Spleen (tissue), 11 donors: ENCODE results near the gene GNGT2. TPM values are rescaled to one million over a fixed set of nuclear protein-coding genes. Genes with fewer than 3 reads are reported as not detected.

Experiments
- DNase-seq: peaks from one replicate; pipeline ENCODE4 v3.0.0-alpha.2; 2020
- H3K27ac ChIP-seq, 8 donors: fragments of 200-600 bp; sonication (generic) in 7 of 8; 1 replicate in 4 of 8; 2 replicates in 4 of 8; pipeline versions ENCODE4 v1.5.0 to v1.8.0; 2016 to 2021; ENCODE audit warnings: inconsistent platforms in 4 of 8, mild to moderate bottlenecking in 4 of 8, moderate library complexity in 1 of 8
- H3K27me3 ChIP-seq, 7 donors: fragments of 200-600 bp; sonication (generic) in 6 of 7; replicated peaks in 1 of 7; 1 replicate in 4 of 7; 2 replicates in 3 of 7; pipeline versions ENCODE4 v1.5.0 to v1.8.0; 2016 to 2021; ENCODE audit warnings: inconsistent platforms in 3 of 7, mild to moderate bottlenecking in 1 of 7
- H3K36me3 ChIP-seq, 6 donors: fragments of 200-600 bp; sonication (generic) in 5 of 6; 1 replicate in 4 of 6; 2 replicates in 2 of 6; pipeline versions ENCODE4 v1.5.0 to v1.8.0; 2016 to 2021; ENCODE audit warnings: inconsistent platforms in 2 of 6
- H3K4me1 ChIP-seq, 6 donors: fragments of 200-600 bp; sonication (generic) in 5 of 6; 1 replicate in 3 of 6; 2 replicates in 3 of 6; pipeline versions ENCODE4 v1.5.0 to v1.8.0; 2016 to 2021; ENCODE audit warnings: inconsistent platforms in 3 of 6
- H3K4me3 ChIP-seq, 8 donors: fragments of 200-600 bp; sonication (generic) in 7 of 8; 1 replicate in 4 of 8; 2 replicates in 4 of 8; pipeline versions ENCODE4 v1.5.0 to v1.8.0; 2016 to 2021; ENCODE audit warnings: inconsistent platforms in 4 of 8, mild to moderate bottlenecking in 4 of 8, moderate library complexity in 2 of 8
- H3K9me3 ChIP-seq, 8 donors: fragments of 200-600 bp; sonication (generic) in 7 of 8; 1 replicate in 4 of 8; 2 replicates in 4 of 8; pipeline versions ENCODE4 v1.5.0 to v1.8.0; 2016 to 2021; ENCODE audit warnings: inconsistent platforms in 4 of 8
- POLR2A ChIP-seq, 3 donors: fragments of 450-650 bp; IDR thresholded peaks; one replicate each; pipeline ENCODE4 v1.5.1; 2017; ENCODE audit warnings: antibody characterized with exemption in 3 of 3, mild to moderate bottlenecking in 1 of 3
- POLR2AphosphoS5 ChIP-seq, 3 donors: sonication (generic); formaldehyde crosslinking; IDR thresholded peaks; one replicate each; pipeline ENCODE4 v1.5.1; 2017; ENCODE audit warnings: antibody characterized with exemption in 3 of 3
- WGBS, 5 donors: extraction: QIAGEN DNeasy Blood & Tissue Kit in 3 of 5; methylation state at CpG; one replicate each; pipeline versions ENCODE4 v1.1.5 to v1.1.7; 2013 to 2018; 5-methylcytosine and 5-hydroxymethylcytosine counted together
- intact Hi-C: fragments of 100-400 bp; cut with DNase I; formaldehyde crosslinking; loops from one replicate; pipeline ENCODE4 v1.15.0; 2023; ENCODE audit warnings: low total_unique reads
- polyA plus RNA-seq, 3 donors: library from polyadenylated mRNA; stranded (reverse); fragments of 200-250 nt; gene quantifications; one replicate each; pipeline ENCODE4 v1.2.1, GENCODE V29; 2013
- total RNA-seq, 7 donors: library from RNA; depleted of rRNA in 3 of 7; stranded (reverse); fragments of >200 nt in 3 of 7; fragmentation: NEBNext Ultra II Directional in 4 of 7; extraction: Animal tissue kit (Norgen Biotek cat#: 25700) in 4 of 7; gene quantifications; one replicate each; pipeline versions ENCODE4 v1.1.0 to v1.2.1, GENCODE V29; 2016 to 2021
- TF ChIP-seq, protein P1 (sequence below), 11 experiments: fragments of 200-600 bp in 7 of 11; fragments of 450-650 bp in 4 of 11; sonication (generic) in 4 of 11; IDR thresholded peaks in 8 of 11; conservative IDR thresholded peaks in 3 of 11; 1 replicate in 7 of 11; 2 replicates in 4 of 11; pipeline versions ENCODE4 v1.4.0 to v1.8.0; 2016 to 2021; ENCODE audit warnings: antibody characterized with exemption in 11 of 11, inconsistent platforms in 4 of 11, mild to moderate bottlenecking in 1 of 11
- donor health status: healthy with polysubstance abuse.
- donor health status: DM: no; HTN: no; CAD: no; lungs with moderate emphysema.
- donor health status: DM: no; HTN: no; CAD: no.
- donor health status: Bipolar disorder and iron deficiency.
- donor health status: healthy.
- donor health status: DM: no; HTN: no; CAD: no.
- donor health status: DM: yes; HTN: yes; CAD: no.

Gene GNGT2
- total and polyA plus RNA-seq, 10 donors = 17.2 to 42.9 (median 22.6) TPM

DNA sequence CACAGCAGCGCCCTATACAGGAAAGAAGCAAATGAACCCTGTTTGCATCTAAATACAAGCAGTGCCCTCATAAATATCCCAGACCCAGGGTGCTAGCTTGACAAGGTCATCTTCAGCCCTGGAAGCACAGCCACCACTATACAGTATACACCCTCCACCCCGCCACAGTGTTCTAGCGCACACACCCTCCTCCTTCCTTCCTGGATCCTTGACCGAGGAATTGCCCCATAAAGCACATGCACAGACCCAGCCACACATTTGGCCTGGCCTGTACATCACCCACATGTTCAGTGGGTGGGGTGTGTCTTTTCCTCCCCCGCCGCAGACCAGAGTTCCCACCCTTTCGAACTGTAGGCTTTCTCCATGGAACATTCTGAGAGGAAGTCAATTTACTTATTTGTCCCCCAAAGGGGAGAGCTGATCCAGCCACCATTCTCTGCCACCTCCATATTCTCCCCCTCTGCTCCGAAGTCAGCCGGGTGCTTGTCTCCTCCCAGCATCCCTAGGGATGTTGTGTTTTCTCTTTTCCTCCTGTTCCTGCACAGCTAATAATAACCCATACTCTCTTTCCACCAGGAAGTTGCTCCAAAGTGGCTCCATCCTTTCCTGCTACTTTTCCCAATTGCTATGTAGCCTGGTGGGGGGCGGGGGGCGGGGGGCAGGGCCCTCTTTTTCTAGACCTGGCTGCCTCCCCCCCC is 6.7 kb upstream of the GNGT2 start:
- no peaks in the 10 kb centered on the region for H3K27me3 ChIP-seq
- H3K4me3 ChIP-seq = peak overlapping the region in 5 of 8 donors; percentile 10 to 88 (median 13)
- peaks cover 73 to 99% (median 86%) of the 10 kb centered on the region in 6 donors for H3K4me1 ChIP-seq
- H3K9me3 ChIP-seq = no peaks in the 10 kb centered on the region
- peaks cover 0 to 80% (median 22%) of the 10 kb centered on the region in 6 donors for H3K36me3 ChIP-seq
- peak overlapping the region; percentile 68 to 94 (median 87) for H3K27ac ChIP-seq
- TF ChIP-seq POLR2AphosphoS5 (IDR thresholded peaks at IDR 0.05) = peak in 2 of 3 donors; percentile 74 to 88
- TF ChIP-seq POLR2A (IDR thresholded peaks at IDR 0.05) = no peak
- TF ChIP-seq, protein P1, sequence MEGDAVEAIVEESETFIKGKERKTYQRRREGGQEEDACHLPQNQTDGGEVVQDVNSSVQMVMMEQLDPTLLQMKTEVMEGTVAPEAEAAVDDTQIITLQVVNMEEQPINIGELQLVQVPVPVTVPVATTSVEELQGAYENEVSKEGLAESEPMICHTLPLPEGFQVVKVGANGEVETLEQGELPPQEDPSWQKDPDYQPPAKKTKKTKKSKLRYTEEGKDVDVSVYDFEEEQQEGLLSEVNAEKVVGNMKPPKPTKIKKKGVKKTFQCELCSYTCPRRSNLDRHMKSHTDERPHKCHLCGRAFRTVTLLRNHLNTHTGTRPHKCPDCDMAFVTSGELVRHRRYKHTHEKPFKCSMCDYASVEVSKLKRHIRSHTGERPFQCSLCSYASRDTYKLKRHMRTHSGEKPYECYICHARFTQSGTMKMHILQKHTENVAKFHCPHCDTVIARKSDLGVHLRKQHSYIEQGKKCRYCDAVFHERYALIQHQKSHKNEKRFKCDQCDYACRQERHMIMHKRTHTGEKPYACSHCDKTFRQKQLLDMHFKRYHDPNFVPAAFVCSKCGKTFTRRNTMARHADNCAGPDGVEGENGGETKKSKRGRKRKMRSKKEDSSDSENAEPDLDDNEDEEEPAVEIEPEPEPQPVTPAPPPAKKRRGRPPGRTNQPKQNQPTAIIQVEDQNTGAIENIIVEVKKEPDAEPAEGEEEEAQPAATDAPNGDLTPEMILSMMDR (IDR thresholded peaks at IDR 0.05 in 8 of 11, conservative IDR thresholded peaks at IDR 0.05 in 3 of 11) = no peak
- WGBS, 5 donors = 27 to 45% (median 31%) methylated on average over 11 of the region's 11 CpGs
- intact Hi-C loops = no loop called here
- DNase-seq = peak; percentile 87

- Histone ChIP-seq H3K27me3 (no peaks in the 10 kb centered on the region), H3K36me3 (peaks cover 0 to 74% (median 16%) of the 10 kb centered on the region in 6 donors), H3K27ac (peak overlapping the region; percentile 68 to 94 (median 87)), H3K9me3 (no peaks in the 10 kb centered on the region), H3K4me3 (peak overlapping the region in 1 of 8 donors; percentile 88), H3K4me1 (peaks cover 78 to 99% (median 92%) of the 10 kb centered on the region in 6 donors)
- intact Hi-C loops = no loop called here
- peak; percentile 88 for DNase-seq
- WGBS, 5 donors = 61 to 73% (median 62%) methylated on average over 11 to 13 of the region's 13 CpGs
- peak in 1 of 3 donors; percentile 69 for TF ChIP-seq POLR2AphosphoS5 (IDR thresholded peaks at IDR 0.05)
- TF ChIP-seq, protein P1 (IDR thresholded peaks at IDR 0.05 in 8 of 11, conservative IDR thresholded peaks at IDR 0.05 in 3 of 11) = no peak
Observed at GRCh38 chr17:49216482-49216881, 6.1 kb upstream of the GNGT2 start.

GRCh38 chr17:49214676-49215360 is 4.4 kb upstream of the GNGT2 start:
- Histone ChIP-seq H3K27me3 (no peaks in the 10 kb centered on the region), H3K9me3 (no peaks in the 10 kb centered on the region), H3K36me3 (peaks cover 0 to 57% (median 4%) of the 10 kb centered on the region in 6 donors), H3K4me3 (peak overlapping the region in 6 of 8 donors; percentile 63 to 88 (median 76)), H3K4me1 (peaks cover 73 to 100% (median 99%) of the 10 kb centered on the region in 6 donors), H3K27ac (peak overlapping the region; percentile 68 to 94 (median 87))
- intact Hi-C loops = no loop called here
- WGBS, 5 donors = 41 to 61% (median 52%) methylated on average over 12 of the region's 12 CpGs
- no peak for DNase-seq
- TF ChIP-seq, protein P1 (IDR thresholded peaks at IDR 0.05 in 8 of 11, conservative IDR thresholded peaks at IDR 0.05 in 3 of 11) = no peak
- TF ChIP-seq POLR2AphosphoS5 (IDR thresholded peaks at IDR 0.05) = peak in 1 of 3 donors; percentile 49

DNA sequence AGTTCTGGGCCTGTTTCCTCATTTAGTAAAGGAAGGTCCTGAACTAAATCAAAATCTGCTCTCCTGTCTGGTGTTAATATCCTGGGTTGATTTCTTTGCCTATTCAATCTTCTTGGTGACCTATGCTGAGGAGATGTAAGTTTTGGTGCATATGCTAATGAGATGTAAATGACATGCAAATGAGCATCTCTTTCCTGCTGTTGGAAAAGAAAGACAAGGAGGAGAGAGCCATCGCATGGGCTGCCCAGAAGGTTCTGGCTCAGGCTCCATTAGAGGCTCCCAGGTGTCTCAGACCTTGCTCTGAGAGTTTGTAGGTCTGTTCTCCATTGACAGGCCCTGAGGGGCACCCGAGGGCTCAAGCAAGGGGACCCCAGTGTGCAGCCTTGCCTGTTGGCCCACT is 3.5 kb upstream of the GNGT2 start:
- Histone ChIP-seq H3K4me1 (peaks cover 70 to 100% (median 99%) of the 10 kb centered on the region in 6 donors), H3K27ac (peak overlapping the region; percentile 42 to 94 (median 87)), H3K27me3 (no peaks in the 10 kb centered on the region), H3K36me3 (peaks cover 0 to 47% (median 0%) of the 10 kb centered on the region in 6 donors), H3K9me3 (no peaks in the 10 kb centered on the region), H3K4me3 (peak overlapping the region; percentile 18 to 88 (median 76))
- WGBS, 5 donors = 63 to 85% (median 74%) methylated on average over 2 of the region's 2 CpGs
- TF ChIP-seq, protein P1 (IDR thresholded peaks at IDR 0.05 in 8 of 11, conservative IDR thresholded peaks at IDR 0.05 in 3 of 11) = no peak
- TF ChIP-seq POLR2A (IDR thresholded peaks at IDR 0.05) (no peak), POLR2AphosphoS5 (IDR thresholded peaks at IDR 0.05) (no peak)
- intact Hi-C loops = no loop called here
- no peak for DNase-seq
